Endothelial cell of umbilical vein (primary cell): ENCODE data around the gene TPST1. TPM values are rescaled to one million over a fixed set of nuclear protein-coding genes. Genes with fewer than 3 reads are reported as not detected.

Experiments
- BruUV-seq: library from RNA; stranded (reverse); fragments of 400-500 nt; replicated peaks from 2 replicates; lab custom pipeline; 2021; lab: Mats Ljungman, UMichigan
- CTCF ChIA-PET: fragments of 300-600, 350-600 bp; sonication (Branson Sonifier 250); formaldehyde crosslinking; loops from one replicate; lab custom pipeline; 2021; ENCODE audit warnings: antibody characterized with exemption, inconsistent platforms; lab: Charles Lee
- POLR2A ChIA-PET: fragments of 300-600, 350-600 bp; sonication (Branson Sonifier 250); formaldehyde crosslinking; loops from one replicate; lab custom pipeline; 2021; ENCODE audit warnings: antibody characterized with exemption, inconsistent platforms; lab: Charles Lee
- DNase-seq: peaks from one replicate; pipeline ENCODE4 v3.0.0-alpha.2; 2011; ENCODE audit warnings: low read depth, low spot score
- FAIRE-seq: peaks from 2 replicates; lab custom pipeline; 2011; peaks lifted over from hg19 to GRCh38; lab: Jason Lieb, UNC
- H2AFZ ChIP-seq: 2 replicates; pipeline ENCODE4 v1.6.0; 2012; ENCODE audit warnings: low read depth, low read length, control low read depth, inconsistent platforms
- H3K27ac ChIP-seq: 2 replicates; pipeline ENCODE4 v1.5.1; 2011; ENCODE audit warnings: low read depth, mild to moderate bottlenecking, control low read depth, low read length, moderate library complexity; ENCODE audit not compliant: insufficient read depth
- H3K27me3 ChIP-seq, 2 experiments: 2 replicates each; pipeline versions ENCODE4 v1.6.0 to v1.6.1; 2011; ENCODE audit warnings: low read length in 2 of 2, mixed read lengths in 1 of 2; ENCODE audit not compliant: control insufficient read depth in 2 of 2, insufficient read depth in 2 of 2
- H3K36me3 ChIP-seq, 2 experiments: 2 replicates in 1 of 2; 3 replicates in 1 of 2; pipeline ENCODE4 v1.5.1; 2011; ENCODE audit warnings: low read length in 2 of 2, mild to moderate bottlenecking in 1 of 2, moderate library complexity in 1 of 2; ENCODE audit not compliant: control insufficient read depth in 2 of 2, insufficient read depth in 2 of 2; ENCODE audit errors: extremely low read depth in 1 of 2
- H3K4me1 ChIP-seq: 3 replicates; pipeline ENCODE4 v1.5.1; 2011; ENCODE audit warnings: mild to moderate bottlenecking, low read length; ENCODE audit not compliant: control insufficient read depth, insufficient read depth; ENCODE audit errors: extremely low read depth
- H3K4me2 ChIP-seq: 2 replicates; pipeline ENCODE4 v1.6.1; 2011; ENCODE audit warnings: low read length, control low read depth, mixed read lengths; ENCODE audit not compliant: insufficient read depth
- H3K4me3 ChIP-seq, 3 experiments: fragments of 200-600 bp in 1 of 3; sonication (generic), shearing (Covaris generic) in 1 of 3; replicated peaks in 1 of 3; 2 replicates each; pipeline ENCODE4 v1.5.1; 2011 to 2016; ENCODE audit warnings: control low read depth in 3 of 3, low read length in 3 of 3, mild to moderate bottlenecking in 2 of 3, inconsistent platforms in 1 of 3, low read depth in 1 of 3, moderate library complexity in 1 of 3; ENCODE audit not compliant: insufficient read depth in 1 of 3
- H3K79me2 ChIP-seq: 2 replicates; pipeline ENCODE4 v1.6.0; 2012; ENCODE audit warnings: low read length, inconsistent platforms; ENCODE audit not compliant: control insufficient read depth, insufficient read depth
- H3K9ac ChIP-seq: replicated peaks from 2 replicates; pipeline ENCODE3; 2011; ENCODE audit warnings: low read length, control low read depth; ENCODE audit not compliant: insufficient read depth; ENCODE audit errors: extremely low read depth
- H3K9me1 ChIP-seq: replicated peaks from 3 replicates; pipeline ENCODE4 v1.6.0; 2011; ENCODE audit warnings: mild to moderate bottlenecking, low read length; ENCODE audit not compliant: control insufficient read depth, insufficient read depth; ENCODE audit errors: extremely low read depth
- H3K9me3 ChIP-seq: replicated peaks from 2 replicates; pipeline ENCODE4 v1.5.1; 2012; ENCODE audit warnings: low read length, inconsistent platforms; ENCODE audit not compliant: control insufficient read depth, insufficient read depth
- H4K20me1 ChIP-seq: replicated peaks from 2 replicates; pipeline ENCODE3; 2011; ENCODE audit warnings: mild to moderate bottlenecking, low read length; ENCODE audit not compliant: control insufficient read depth, insufficient read depth; ENCODE audit errors: extremely low read depth
- EZH2 ChIP-seq: IDR thresholded peaks from 2 replicates; pipeline ENCODE4 v1.6.1; 2012; ENCODE audit warnings: borderline replicate concordance, low read depth, mild to moderate bottlenecking, moderate library complexity, low read length, inconsistent platforms; ENCODE audit not compliant: severe bottlenecking
- FOS ChIP-seq: IDR thresholded peaks from 2 replicates; pipeline ENCODE4 v1.6.1; 2011; ENCODE audit warnings: mild to moderate bottlenecking, low read length, moderate library complexity, borderline replicate concordance; ENCODE audit not compliant: insufficient read depth
- GATA2 ChIP-seq: IDR thresholded peaks from 2 replicates; pipeline ENCODE4 v1.7.0; 2011; ENCODE audit warnings: low read depth, mild to moderate bottlenecking, moderate library complexity, mixed read lengths, low read length; ENCODE audit not compliant: insufficient read length, insufficient read depth
- JUN ChIP-seq: IDR thresholded peaks from 2 replicates; pipeline ENCODE4 v1.6.1; 2011; ENCODE audit warnings: borderline replicate concordance, low read depth; ENCODE audit not compliant: insufficient read length, insufficient read depth
- MYC ChIP-seq: IDR thresholded peaks from one replicate; pipeline ENCODE4 v1.6.1; 2011; ENCODE audit warnings: mild to moderate bottlenecking, low read depth, low read length
- POLR2A ChIP-seq: IDR thresholded peaks from 2 replicates; pipeline ENCODE4 v1.6.1; 2012; ENCODE audit warnings: low read depth, mild to moderate bottlenecking, control low read depth, low read length
- POLR2AphosphoS5 ChIP-seq: IDR thresholded peaks from 2 replicates; pipeline ENCODE4 v1.6.1; 2012; ENCODE audit warnings: low read depth, mild to moderate bottlenecking, control low read depth, low read length, moderate library complexity; ENCODE audit not compliant: insufficient read depth
- dilution Hi-C: fragments of 300-500 bp; cut with MboI; formaldehyde crosslinking; loops from one replicate; pipeline ENCODE4 v1.15.0; 2019; ENCODE audit warnings: low sequenced_read_pairs; ENCODE audit not compliant: extremely low pct_ligation_motif_present
- intact Hi-C: fragments of 100-400 bp; cut with micrococcal nuclease; formaldehyde crosslinking; loops from one replicate; pipeline ENCODE4 v1.10.0; 2022
- polyA plus RNA-seq, 4 experiments: library from polyadenylated mRNA; depleted of rRNA in 3 of 4; stranded (reverse) in 3 of 4; unstranded in 1 of 4; fragments of >200 nt; gene quantifications; 2 replicates each; pipeline versions ENCODE4 v1.2.1 to v1.2.3, GENCODE V29; 2011 to 2012; ENCODE audit warnings: missing spikeins in 1 of 4
- total RNA-seq: library from RNA; stranded (reverse); gene quantifications from 2 replicates; pipeline ENCODE4 v1.2.3, GENCODE V29; 2021
- TF ChIP-seq, protein P1 (sequence below): IDR thresholded peaks from 2 replicates; pipeline ENCODE4 v1.6.1; 2011; ENCODE audit not compliant: insufficient read depth, insufficient read length
- TF ChIP-seq, protein P2 (sequence below), 2 donors: IDR thresholded peaks; 1 replicate in 1 of 2; 2 replicates in 1 of 2; pipeline ENCODE4 v1.5.1; 2011; ENCODE audit warnings: low read length in 2 of 2, mild to moderate bottlenecking in 2 of 2, moderate library complexity in 2 of 2, control low read depth in 1 of 2, inconsistent platforms in 1 of 2, low read depth in 1 of 2; ENCODE audit not compliant: insufficient read depth in 1 of 2; ENCODE audit errors: extremely low read depth in 1 of 2

TPST1 gene
- total and polyA plus RNA-seq, 2 donors (not counting 3 experiments of a cell fraction or from before 2014, with no cell fraction given): 18.7 to 21.0 TPM

DNA sequence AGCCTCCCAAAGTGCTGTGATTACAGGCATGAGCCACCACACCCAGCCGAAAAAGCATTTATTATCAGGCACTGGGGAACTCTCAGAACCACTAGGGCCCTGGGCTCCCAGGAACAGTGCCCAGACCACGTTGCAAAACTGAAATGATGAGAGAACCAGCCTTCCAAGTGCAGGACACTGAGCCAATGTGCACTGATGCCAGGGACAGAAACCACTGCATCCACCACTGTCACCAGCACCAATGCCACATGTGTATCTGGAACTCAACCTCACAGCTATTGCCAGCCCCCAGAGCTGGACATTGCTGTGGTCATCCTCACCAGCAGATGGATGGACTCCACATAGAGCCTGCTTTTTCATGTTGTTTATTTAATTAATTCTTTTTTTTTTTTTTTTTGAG, 28.2 kb upstream of the TPST1 start:
- no peaks in the 10 kb centered on the region for H3K9me1 ChIP-seq
- TF ChIP-seq MYC (no peak), GATA2 (no peak), JUN (no peak), FOS (no peak), EZH2 (no peak), POLR2AphosphoS5 (no peak), POLR2A (no peak)
- TF ChIP-seq, protein P1, sequence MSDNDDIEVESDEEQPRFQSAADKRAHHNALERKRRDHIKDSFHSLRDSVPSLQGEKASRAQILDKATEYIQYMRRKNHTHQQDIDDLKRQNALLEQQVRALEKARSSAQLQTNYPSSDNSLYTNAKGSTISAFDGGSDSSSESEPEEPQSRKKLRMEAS: no peak
- TF ChIP-seq, protein P2, sequence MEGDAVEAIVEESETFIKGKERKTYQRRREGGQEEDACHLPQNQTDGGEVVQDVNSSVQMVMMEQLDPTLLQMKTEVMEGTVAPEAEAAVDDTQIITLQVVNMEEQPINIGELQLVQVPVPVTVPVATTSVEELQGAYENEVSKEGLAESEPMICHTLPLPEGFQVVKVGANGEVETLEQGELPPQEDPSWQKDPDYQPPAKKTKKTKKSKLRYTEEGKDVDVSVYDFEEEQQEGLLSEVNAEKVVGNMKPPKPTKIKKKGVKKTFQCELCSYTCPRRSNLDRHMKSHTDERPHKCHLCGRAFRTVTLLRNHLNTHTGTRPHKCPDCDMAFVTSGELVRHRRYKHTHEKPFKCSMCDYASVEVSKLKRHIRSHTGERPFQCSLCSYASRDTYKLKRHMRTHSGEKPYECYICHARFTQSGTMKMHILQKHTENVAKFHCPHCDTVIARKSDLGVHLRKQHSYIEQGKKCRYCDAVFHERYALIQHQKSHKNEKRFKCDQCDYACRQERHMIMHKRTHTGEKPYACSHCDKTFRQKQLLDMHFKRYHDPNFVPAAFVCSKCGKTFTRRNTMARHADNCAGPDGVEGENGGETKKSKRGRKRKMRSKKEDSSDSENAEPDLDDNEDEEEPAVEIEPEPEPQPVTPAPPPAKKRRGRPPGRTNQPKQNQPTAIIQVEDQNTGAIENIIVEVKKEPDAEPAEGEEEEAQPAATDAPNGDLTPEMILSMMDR (IDR thresholded peaks at IDR 0.05; ENCODE audit: extremely low read depth in 1 of 2, insufficient read depth in 1 of 2, low read depth in 1 of 2, low read length in 2 of 2): no peak
- H3K4me3 ChIP-seq: no peak overlapping the region
- no peaks in the 10 kb centered on the region for H3K79me2 ChIP-seq
- H3K36me3 ChIP-seq: no peaks in the 10 kb centered on the region
- no peak overlapping the region for H3K4me2 ChIP-seq
- no TSS peak for BruUV-seq
- no peak overlapping the region for H2AFZ ChIP-seq
- H3K27me3 ChIP-seq: no peaks in the 10 kb centered on the region
- no peaks in the 10 kb centered on the region for H3K9me3 ChIP-seq
- FAIRE-seq: no peak
- H3K27ac ChIP-seq: no peak overlapping the region
- CTCF ChIA-PET: interaction anchor here (1.1 kb wide), 1 partner anchor 10 kb away, joined by 3 read pairs; no protein-coding TSS in a partner anchor
- POLR2A ChIA-PET: no interaction called here
- no peaks in the 10 kb centered on the region for H4K20me1 ChIP-seq
- dilution Hi-C loops (no loop called here), intact Hi-C loops (no loop called here)
- H3K9ac ChIP-seq: no peak overlapping the region
- no peaks in the 10 kb centered on the region for H3K4me1 ChIP-seq
- DNase-seq: no peak
